GM12872 (cell line): ENCODE results near the gene JAZF1.

ENCODE experiments used
- TF ChIP-seq, protein P1 (sequence below): IDR thresholded peaks from 3 replicates; pipeline ENCODE4 v1.5.1; 2011; ENCODE audit warnings: low read depth, mild to moderate bottlenecking, low read length, moderate library complexity; ENCODE audit not compliant: insufficient read depth

JAZF1 gene

GRCh38 chr7:28114056-28114455 lies 66.5 kb downstream of the JAZF1 start:
- TF ChIP-seq, protein P1, sequence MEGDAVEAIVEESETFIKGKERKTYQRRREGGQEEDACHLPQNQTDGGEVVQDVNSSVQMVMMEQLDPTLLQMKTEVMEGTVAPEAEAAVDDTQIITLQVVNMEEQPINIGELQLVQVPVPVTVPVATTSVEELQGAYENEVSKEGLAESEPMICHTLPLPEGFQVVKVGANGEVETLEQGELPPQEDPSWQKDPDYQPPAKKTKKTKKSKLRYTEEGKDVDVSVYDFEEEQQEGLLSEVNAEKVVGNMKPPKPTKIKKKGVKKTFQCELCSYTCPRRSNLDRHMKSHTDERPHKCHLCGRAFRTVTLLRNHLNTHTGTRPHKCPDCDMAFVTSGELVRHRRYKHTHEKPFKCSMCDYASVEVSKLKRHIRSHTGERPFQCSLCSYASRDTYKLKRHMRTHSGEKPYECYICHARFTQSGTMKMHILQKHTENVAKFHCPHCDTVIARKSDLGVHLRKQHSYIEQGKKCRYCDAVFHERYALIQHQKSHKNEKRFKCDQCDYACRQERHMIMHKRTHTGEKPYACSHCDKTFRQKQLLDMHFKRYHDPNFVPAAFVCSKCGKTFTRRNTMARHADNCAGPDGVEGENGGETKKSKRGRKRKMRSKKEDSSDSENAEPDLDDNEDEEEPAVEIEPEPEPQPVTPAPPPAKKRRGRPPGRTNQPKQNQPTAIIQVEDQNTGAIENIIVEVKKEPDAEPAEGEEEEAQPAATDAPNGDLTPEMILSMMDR: no peak

GRCh38 chr7:28112883-28113540 lies 67.6 kb downstream of the JAZF1 start:
- TF ChIP-seq, protein P1: no peak

DNA sequence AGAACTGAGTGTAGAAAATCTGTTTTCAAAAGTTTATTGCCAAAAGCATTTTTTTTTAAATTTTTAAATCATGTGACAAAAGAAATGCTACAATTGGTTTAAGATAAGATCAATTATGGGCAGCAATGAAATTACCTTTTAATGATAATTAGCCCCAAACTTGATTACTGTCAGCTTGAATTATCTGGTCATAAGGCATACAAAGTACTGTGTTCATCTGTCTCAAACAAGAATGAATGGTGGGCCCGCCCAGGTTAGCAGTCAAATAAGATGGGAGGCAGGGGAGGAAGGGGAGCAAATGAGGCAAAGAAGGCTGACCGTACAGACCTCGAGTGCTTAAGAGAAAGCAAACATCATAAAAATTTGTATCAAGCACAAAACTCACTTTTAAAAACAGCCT lies 68.1 kb downstream of the JAZF1 start:
- TF ChIP-seq, protein P1: no peak

DNA sequence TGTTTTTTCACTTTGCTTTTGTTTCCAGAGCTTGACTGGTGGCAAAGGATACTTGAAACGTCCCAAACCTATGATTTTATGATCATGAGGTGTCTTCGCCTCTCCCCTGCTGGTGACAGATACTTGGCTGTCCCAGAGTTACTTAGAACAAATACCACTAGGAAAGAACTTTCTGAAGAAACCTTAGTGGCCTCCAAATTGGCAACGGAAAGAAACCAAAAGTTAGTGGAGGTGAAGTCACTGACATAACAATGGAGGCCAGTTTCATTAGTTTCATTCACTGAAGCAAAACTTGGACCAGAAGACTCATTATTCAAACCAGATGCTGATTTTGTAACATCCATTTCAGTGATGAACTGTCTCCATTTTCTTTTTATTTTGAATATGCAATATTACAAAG lies 68.6 kb downstream of the JAZF1 start:
- TF ChIP-seq, protein P1: no peak

DNA sequence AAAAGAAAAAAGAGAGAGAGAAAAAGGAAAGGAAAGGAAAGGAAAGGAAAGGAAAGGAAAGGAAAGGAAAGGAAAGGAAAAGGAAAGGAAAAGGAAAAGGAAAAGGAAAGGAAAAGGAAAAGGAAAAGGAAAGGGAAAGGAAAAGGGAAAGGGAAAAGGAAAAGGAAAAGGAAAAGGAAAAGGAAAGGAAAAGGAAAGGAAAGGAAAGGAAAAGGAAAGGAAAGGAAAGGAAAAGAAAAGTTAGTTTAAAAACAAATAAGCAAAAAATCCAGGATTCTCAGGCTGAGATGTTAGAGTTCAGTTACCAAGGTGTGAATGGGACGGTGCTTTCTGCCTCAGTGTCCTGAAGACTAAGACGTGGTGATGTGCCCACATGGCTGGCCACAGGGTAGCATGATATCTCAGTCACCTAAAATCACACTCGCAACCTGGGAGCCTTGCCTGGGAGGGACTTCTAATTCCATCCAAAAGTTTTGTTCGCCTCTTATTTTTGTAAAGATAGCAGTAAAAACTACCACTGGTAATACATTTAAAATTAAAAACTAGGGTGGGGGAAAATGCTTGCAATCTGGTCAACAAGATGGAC lies 70.1 kb downstream of the JAZF1 start:
- TF ChIP-seq, protein P1: no peak

GRCh38 chr7:28108747-28109146 lies 71.8 kb downstream of the JAZF1 start:
- TF ChIP-seq, protein P1: no peak

DNA sequence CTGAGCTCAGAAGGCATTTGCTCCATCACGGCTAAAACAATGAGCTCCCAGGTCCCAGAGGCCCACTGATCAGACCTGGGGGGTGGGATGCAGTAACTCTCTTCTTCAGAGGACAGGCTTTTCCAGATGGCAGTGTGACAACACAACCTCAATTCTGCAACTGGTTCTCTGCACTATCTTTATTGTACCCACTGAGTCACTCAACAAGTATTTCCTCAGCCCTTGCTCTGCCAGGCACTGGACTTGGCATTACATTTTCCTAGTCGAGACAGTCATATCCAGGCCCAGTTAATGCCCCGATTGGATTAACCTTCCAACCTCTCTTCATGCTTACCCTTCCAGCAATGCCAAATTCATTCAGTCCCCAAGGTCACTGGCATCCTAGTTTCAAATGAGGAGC lies 72.6 kb downstream of the JAZF1 start:
- TF ChIP-seq, protein P1: no peak
